ENCODE results near the gene DAAM2.

Gene DAAM2

GRCh38 chr6:39934131-39934757 is 142.1 kb downstream of the DAAM2 start, which contains the start of gene MOCS1:
Gene MOCS1, minus strand, starts transcription at chr6:39934462. Its CDS starts 45 bp downstream, at chr6:39934417.
- peak; percentile 40 to 54 for ATAC-seq

GRCh38 chr6:39935241-39935640 is 143.1 kb downstream of the DAAM2 start:
- no peak for ATAC-seq

- ATAC-seq, result no peak
Measured at GRCh38 chr6:39936857-39937256, 144.7 kb downstream of the DAAM2 start.

GRCh38 chr6:39937686-39938333 is 145.6 kb downstream of the DAAM2 start:
- no peak for ATAC-seq

- no peak for ATAC-seq
Measured at GRCh38 chr6:39938773-39939654, 146.8 kb downstream of the DAAM2 start.

- no peak for ATAC-seq
Measured at GRCh38 chr6:39941138-39941537, 149.0 kb downstream of the DAAM2 start.

GRCh38 chr6:39941820-39942219 is 149.6 kb downstream of the DAAM2 start:
- ATAC-seq, result no peak

GRCh38 chr6:39942903-39943580 is 150.9 kb downstream of the DAAM2 start:
- ATAC-seq, result no peak

- ATAC-seq, result no peak
Measured at GRCh38 chr6:39945626-39946025, 153.4 kb downstream of the DAAM2 start.

GRCh38 chr6:39947611-39948068 is 155.5 kb downstream of the DAAM2 start:
- no peak for ATAC-seq

GRCh38 chr6:39948199-39948791 is 156.1 kb downstream of the DAAM2 start:
- no peak for ATAC-seq

- no peak for ATAC-seq
Measured at GRCh38 chr6:39950125-39950720, 158.0 kb downstream of the DAAM2 start.

- no peak for ATAC-seq
Measured at GRCh38 chr6:39951191-39951590, 159.0 kb downstream of the DAAM2 start.

GRCh38 chr6:39951716-39952115 is 159.5 kb downstream of the DAAM2 start:
- no peak for ATAC-seq

GRCh38 chr6:39952167-39952566 is 160.0 kb downstream of the DAAM2 start:
- ATAC-seq, result no peak

GRCh38 chr6:39953076-39953618 is 161.0 kb downstream of the DAAM2 start:
- no peak for ATAC-seq

Measured in activated CD4-positive, CD25-positive, alpha-beta regulatory T cell treated with anti-CD3 and anti-CD28 coated beads, Interleukin-2, amount 50 U/mL, for 24 hours (primary cell).